SK-N-SH treated with all-trans-retinoic acid at 6 μM for 48 hours (cell line): ENCODE data around the gene DNAH7.

Experiments used
- BACH2 ChIP-seq: fragments of 250-450 bp; sonication (Bioruptor Pico); IDR thresholded peaks from 2 replicates; pipeline ENCODE4 v1.9.0; 2021; ENCODE audit warnings: mild to moderate bottlenecking, borderline replicate concordance
- CREB5 ChIP-seq: fragments of 250-450 bp; sonication (Bioruptor Pico); IDR thresholded peaks from 2 replicates; pipeline ENCODE4 v1.5.1; 2020; ENCODE audit warnings: low read depth, mild to moderate bottlenecking, moderate library complexity
- GLIS3 ChIP-seq: fragments of 250-450 bp; sonication (Bioruptor Pico); IDR thresholded peaks from 2 replicates; pipeline ENCODE4 v1.5.0; 2020; ENCODE audit warnings: mild to moderate bottlenecking, moderate library complexity
- POU6F1 ChIP-seq: fragments of 250-450 bp; sonication (Bioruptor Pico); IDR thresholded peaks from 2 replicates; pipeline ENCODE4 v1.8.0; 2021; ENCODE audit warnings: low read depth, mild to moderate bottlenecking, moderate library complexity, borderline replicate concordance
- ZFP3 ChIP-seq: fragments of 250-450 bp; sonication (Bioruptor Pico); IDR thresholded peaks from 2 replicates; pipeline ENCODE4 v1.5.0; 2020; ENCODE audit warnings: mild to moderate bottlenecking, moderate library complexity
- TF ChIP-seq, protein P1 (sequence below): fragments of 250-450 bp; sonication (Bioruptor Pico); IDR thresholded peaks from 2 replicates; pipeline ENCODE4 v1.8.0; 2020; ENCODE audit warnings: mild to moderate bottlenecking, moderate library complexity, borderline replicate concordance

GRCh38 chr2:195768431-195768830 lies 300.2 kb downstream of the DNAH7 start:
- TF ChIP-seq CREB5 (CRISPR knock-in tag) (no peak), GLIS3 (CRISPR knock-in tag) (no peak), BACH2 (CRISPR knock-in tag) (no peak), ZFP3 (CRISPR knock-in tag) (no peak), POU6F1 (CRISPR knock-in tag) (no peak)
- TF ChIP-seq, protein P1, sequence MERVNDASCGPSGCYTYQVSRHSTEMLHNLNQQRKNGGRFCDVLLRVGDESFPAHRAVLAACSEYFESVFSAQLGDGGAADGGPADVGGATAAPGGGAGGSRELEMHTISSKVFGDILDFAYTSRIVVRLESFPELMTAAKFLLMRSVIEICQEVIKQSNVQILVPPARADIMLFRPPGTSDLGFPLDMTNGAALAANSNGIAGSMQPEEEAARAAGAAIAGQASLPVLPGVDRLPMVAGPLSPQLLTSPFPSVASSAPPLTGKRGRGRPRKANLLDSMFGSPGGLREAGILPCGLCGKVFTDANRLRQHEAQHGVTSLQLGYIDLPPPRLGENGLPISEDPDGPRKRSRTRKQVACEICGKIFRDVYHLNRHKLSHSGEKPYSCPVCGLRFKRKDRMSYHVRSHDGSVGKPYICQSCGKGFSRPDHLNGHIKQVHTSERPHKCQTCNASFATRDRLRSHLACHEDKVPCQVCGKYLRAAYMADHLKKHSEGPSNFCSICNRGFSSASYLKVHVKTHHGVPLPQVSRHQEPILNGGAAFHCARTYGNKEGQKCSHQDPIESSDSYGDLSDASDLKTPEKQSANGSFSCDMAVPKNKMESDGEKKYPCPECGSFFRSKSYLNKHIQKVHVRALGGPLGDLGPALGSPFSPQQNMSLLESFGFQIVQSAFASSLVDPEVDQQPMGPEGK (CRISPR knock-in tag): no peak
